Activated T-helper 2 cell treated with anti-CD3 and anti-CD28 coated beads, Interferon-gamma antibody, Interleukin-2, Interleukin-4, amounts not matched to agents 10 μg/mL and 5 μg/mL and 100 μg/mL, durations not matched to agents 14 hours and 24 hours and 36 hours (primary cell): ENCODE data around the gene CHORDC1. TPM values are rescaled to one million over a fixed set of nuclear protein-coding genes. Genes with fewer than 3 reads are reported as not detected.
A peak's percentile ranks its signal among the peaks of the same experiment; 100 is the strongest.
"Not testable (repeated sequence)": the region's sequence is repeated elsewhere in the genome, so short reads cannot be mapped to it uniquely, and the experiment has no call there.

Source experiments
- DNase-seq: peaks from one replicate; pipeline ENCODE4 v3.0.0; 2021; ENCODE audit warnings: low spot score
- H3K27ac Mint-ChIP-seq: one replicate; pipeline ENCODE4 v1.8.0; 2021; ENCODE audit warnings: mixed read lengths
- H3K27me3 Mint-ChIP-seq: one replicate; pipeline ENCODE4 v1.8.0; 2021; ENCODE audit warnings: low read depth, mixed read lengths
- H3K36me3 Mint-ChIP-seq: one replicate; pipeline ENCODE4 v1.8.0; 2021; ENCODE audit warnings: low read depth, mixed read lengths
- H3K4me1 Mint-ChIP-seq: one replicate; pipeline ENCODE4 v1.8.0; 2021; ENCODE audit warnings: low read depth, mixed read lengths
- H3K4me3 Mint-ChIP-seq: one replicate; pipeline ENCODE4 v1.8.0; 2021; ENCODE audit warnings: low read depth, mild to moderate bottlenecking, moderate library complexity, mixed read lengths
- H3K9me3 Mint-ChIP-seq: one replicate; pipeline ENCODE4 v1.8.0; 2021; ENCODE audit warnings: mixed read lengths
- intact Hi-C: fragments of 100-400 bp; cut with micrococcal nuclease; formaldehyde crosslinking; loops from one replicate; pipeline ENCODE4 v1.15.1; 2023
- total RNA-seq: library from RNA; stranded (reverse); gene quantifications from 2 replicates; pipeline ENCODE4 v1.2.3, GENCODE V29; 2022

CHORDC1 gene
- total RNA-seq, 1 donor from 2014 or later: 109 TPM

DNA sequence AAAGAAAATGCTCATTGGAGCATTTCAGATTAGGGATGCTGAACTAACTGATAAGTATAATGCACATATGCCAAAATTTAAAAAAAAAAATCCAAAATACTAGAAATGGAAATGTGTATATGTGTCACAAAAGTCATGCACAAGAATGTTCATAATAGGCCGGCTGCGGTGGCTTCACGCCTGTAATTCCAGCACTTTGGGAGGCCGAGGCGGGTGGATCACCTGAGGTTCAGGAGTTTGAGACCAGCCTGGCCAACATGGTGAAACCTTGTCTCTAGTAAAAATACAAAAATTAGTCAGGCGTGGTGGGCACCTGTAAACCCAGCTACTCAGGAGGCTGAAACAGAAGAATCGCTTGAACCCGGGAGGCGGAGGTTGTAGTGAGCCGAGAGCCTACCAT, 14.9 kb downstream of the CHORDC1 start:
- DNase-seq, H3K27me3 Mint-ChIP-seq, H3K4me1 Mint-ChIP-seq, intact Hi-C loops, H3K4me3 Mint-ChIP-seq, H3K9me3 Mint-ChIP-seq, H3K27ac Mint-ChIP-seq: not testable (repeated sequence)
- H3K36me3 Mint-ChIP-seq: peaks cover 68% of the 10 kb centered on the region

DNA sequence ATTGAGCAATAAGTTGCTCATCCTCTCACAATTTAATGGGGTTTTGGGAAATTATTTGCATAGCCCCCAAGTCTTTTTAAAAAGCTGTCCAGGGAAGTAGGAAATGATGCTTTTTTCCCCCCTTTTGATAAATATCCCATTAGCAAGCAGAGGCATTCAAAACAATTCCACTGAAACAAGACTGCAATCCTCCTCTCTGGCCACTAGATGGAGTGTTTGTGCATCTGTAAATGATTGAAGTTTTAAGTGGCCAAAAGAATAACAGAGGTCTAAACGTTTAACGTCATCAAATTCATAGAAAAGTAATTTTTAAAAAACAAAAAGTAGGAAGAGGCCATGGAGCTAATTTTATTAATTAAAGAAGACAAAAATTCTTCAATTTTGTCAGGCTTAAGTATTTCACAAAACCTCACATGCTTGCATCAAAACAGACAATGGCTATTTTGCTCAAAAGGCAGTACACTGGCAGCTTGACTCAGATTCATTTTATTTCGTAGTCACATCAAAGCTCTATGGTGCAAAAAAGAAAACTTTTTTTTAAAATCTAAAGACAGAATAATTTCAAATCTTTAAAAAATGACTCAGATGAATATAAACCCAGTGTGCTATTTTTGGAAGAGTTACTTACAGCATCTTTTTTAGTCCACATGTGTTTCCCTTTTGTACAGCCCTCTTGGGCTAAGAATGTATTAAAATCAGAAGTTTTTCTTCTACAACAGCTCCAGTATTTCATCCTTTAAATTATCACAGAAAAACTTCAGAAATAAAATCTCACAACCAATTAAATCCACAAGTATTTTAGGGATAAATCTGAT, 17.8 kb downstream of the CHORDC1 start:
- H3K27ac Mint-ChIP-seq: peak overlapping the region; percentile 4
- no peaks in the 10 kb centered on the region for H3K27me3 Mint-ChIP-seq
- peaks cover 9% of the 10 kb centered on the region for H3K4me1 Mint-ChIP-seq
- H3K36me3 Mint-ChIP-seq: peaks cover 74% of the 10 kb centered on the region
- H3K4me3 Mint-ChIP-seq: no peak overlapping the region
- DNase-seq: no peak
- intact Hi-C loops: loop anchor here (2.0 kb wide), 1 partner anchor 18 kb away; the partner anchor contains the start of gene CHORDC1
- no peaks in the 10 kb centered on the region for H3K9me3 Mint-ChIP-seq

DNA sequence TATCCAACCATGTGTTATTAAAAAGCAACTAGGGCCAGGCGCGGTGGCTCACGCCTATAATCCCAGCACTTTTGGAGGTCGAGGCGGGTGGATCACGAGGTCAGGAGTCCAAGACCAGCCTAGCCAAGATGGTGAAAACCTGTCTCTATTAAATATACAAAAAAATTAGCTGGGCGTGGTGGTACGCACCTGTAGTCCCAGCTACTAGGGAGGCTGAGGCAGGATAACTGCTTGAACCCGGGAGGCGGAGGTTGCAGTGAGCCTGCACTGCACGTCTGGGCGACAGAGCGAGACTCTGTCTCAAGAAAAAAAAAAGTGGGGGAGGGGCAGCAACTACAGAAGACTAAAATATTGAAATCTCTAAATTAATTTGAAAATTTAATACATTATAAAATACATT, 18.4 kb downstream of the CHORDC1 start:
- DNase-seq: no peak
- peaks cover 68% of the 10 kb centered on the region for H3K36me3 Mint-ChIP-seq
- intact Hi-C loops: loop anchor here (2.0 kb wide), 1 partner anchor 18 kb away; the partner anchor contains the start of gene CHORDC1
- no peak overlapping the region for H3K4me3 Mint-ChIP-seq
- peaks cover 9% of the 10 kb centered on the region for H3K4me1 Mint-ChIP-seq
- H3K27ac Mint-ChIP-seq: no peak overlapping the region
- no peaks in the 10 kb centered on the region for H3K9me3 Mint-ChIP-seq
- H3K27me3 Mint-ChIP-seq: no peaks in the 10 kb centered on the region

DNA sequence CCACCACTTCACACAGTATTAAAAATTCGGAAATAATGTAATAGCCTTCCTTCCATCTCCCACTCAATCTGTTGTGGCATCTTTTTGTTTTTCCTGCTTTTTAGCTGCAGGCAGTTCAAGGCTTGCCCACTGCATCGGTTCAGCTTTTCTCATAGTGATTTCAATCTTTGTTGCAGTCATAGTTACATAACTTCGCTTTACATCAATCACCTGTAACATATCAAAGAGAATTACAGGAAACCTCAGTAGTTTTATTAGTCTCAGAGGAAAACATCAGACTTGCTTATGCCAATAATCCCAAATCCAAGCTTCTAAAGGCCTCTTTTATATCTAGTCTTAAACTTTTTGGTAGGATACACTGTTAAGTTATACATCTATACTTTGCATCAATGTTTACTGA, 20.5 kb downstream of the CHORDC1 start:
- Mint-ChIP-seq H3K27ac (no peak overlapping the region), H3K4me1 (peaks cover 7% of the 10 kb centered on the region), H3K4me3 (no peak overlapping the region), H3K36me3 (peaks cover 56% of the 10 kb centered on the region), H3K27me3 (no peaks in the 10 kb centered on the region), H3K9me3 (no peaks in the 10 kb centered on the region)
- intact Hi-C loops: no loop called here
- DNase-seq: no peak

DNA sequence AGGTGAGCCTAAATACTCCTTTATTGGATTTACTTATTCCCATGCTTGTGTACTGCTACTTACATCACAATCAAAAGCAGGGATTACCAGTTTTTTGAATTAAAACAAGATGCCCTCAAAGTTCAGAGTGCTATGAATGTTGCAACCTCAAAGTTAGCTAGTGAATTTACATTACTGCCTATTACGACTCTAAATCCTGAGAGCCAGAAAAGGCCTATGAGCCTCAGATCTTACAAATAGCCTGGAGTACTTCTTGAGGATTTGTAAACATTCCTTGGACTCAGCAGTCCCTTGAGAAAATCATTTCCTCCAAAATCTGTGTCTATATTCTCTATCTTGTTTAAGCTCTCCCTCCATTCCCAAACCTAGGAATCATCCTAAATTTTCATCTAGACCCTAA, 25.5 kb downstream of the CHORDC1 start:
- no peak for DNase-seq
- H3K27me3 Mint-ChIP-seq: no peaks in the 10 kb centered on the region
- peaks cover 28% of the 10 kb centered on the region for H3K36me3 Mint-ChIP-seq
- no peak overlapping the region for H3K27ac Mint-ChIP-seq
- intact Hi-C loops: no loop called here
- H3K4me3 Mint-ChIP-seq: no peak overlapping the region
- H3K4me1 Mint-ChIP-seq: peaks cover 1% of the 10 kb centered on the region
- H3K9me3 Mint-ChIP-seq: no peaks in the 10 kb centered on the region

DNA sequence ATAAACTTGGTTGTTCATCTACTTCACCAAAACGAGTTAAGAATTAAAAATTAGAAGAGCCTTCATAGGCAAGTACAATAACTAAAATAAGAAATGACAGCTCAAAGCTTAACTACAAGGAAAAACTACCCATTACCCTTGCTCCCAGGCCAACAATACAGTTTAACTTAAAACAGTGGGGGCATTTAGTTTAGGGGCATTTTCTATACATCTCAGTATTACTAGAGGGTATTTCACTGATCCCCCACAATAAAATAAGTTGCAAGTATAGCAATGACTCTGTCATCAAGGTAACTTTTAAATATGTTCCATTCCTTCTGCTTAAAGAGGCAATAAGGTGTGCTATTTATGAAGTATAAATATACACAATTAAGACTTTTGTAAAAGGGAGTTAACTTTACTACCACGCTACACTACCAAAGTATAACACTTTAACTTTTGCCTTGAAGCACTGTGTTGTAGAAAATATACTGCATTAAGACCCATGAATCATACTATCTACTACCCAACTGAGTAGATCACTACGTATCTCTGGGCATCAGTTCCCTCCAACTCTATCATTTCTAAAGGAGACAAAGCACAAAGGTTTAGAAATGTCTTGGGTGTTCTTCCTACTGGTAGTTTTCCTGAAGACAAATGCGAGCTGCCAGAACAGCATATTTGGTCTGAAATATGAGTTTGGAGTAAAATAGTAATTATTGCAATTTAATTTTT, 29.8 kb downstream of the CHORDC1 start:
- no peaks in the 10 kb centered on the region for H3K9me3 Mint-ChIP-seq
- no peak overlapping the region for H3K27ac Mint-ChIP-seq
- intact Hi-C loops: loop anchor here (5.0 kb wide), 1 partner anchor 34 kb away; no protein-coding TSS in a partner anchor
- DNase-seq: no peak
- H3K36me3 Mint-ChIP-seq: peaks cover 24% of the 10 kb centered on the region
- no peak overlapping the region for H3K4me3 Mint-ChIP-seq
- H3K4me1 Mint-ChIP-seq: no peaks in the 10 kb centered on the region
- H3K27me3 Mint-ChIP-seq: no peaks in the 10 kb centered on the region

GRCh38 chr11:90189011-90189410, 33.8 kb downstream of the CHORDC1 start:
- H3K27ac Mint-ChIP-seq: no peak overlapping the region
- intact Hi-C loops: no loop called here
- H3K4me3 Mint-ChIP-seq: no peak overlapping the region
- H3K36me3 Mint-ChIP-seq: peaks cover 18% of the 10 kb centered on the region
- no peaks in the 10 kb centered on the region for H3K9me3 Mint-ChIP-seq
- no peak for DNase-seq
- no peaks in the 10 kb centered on the region for H3K27me3 Mint-ChIP-seq
- no peaks in the 10 kb centered on the region for H3K4me1 Mint-ChIP-seq

DNA sequence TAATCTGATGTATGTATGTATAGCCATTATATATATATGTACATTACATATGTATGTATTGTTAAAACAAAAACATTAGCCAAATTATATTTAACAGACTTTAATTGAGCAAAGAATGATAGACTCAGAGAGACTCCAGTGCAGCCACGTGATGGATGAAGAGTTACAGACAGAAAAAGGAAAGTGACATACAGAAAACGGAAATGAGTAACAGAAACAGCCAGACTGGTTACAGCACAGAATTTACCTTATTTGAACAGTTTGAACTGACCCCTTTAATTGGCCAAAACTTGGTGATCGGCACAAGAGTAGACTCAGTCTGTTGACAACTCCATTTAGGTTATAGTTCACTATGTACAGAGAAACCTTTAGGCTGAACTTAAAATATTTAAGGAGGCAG, 35.0 kb downstream of the CHORDC1 start:
- H3K27me3 Mint-ChIP-seq: no peaks in the 10 kb centered on the region
- intact Hi-C loops: no loop called here
- no peaks in the 10 kb centered on the region for H3K4me1 Mint-ChIP-seq
- H3K9me3 Mint-ChIP-seq: no peaks in the 10 kb centered on the region
- no peak overlapping the region for H3K27ac Mint-ChIP-seq
- peaks cover 18% of the 10 kb centered on the region for H3K36me3 Mint-ChIP-seq
- H3K4me3 Mint-ChIP-seq: no peak overlapping the region
- no peak for DNase-seq

GRCh38 chr11:90179923-90180322, 42.9 kb downstream of the CHORDC1 start:
- no peak overlapping the region for H3K27ac Mint-ChIP-seq
- H3K9me3 Mint-ChIP-seq: no peaks in the 10 kb centered on the region
- intact Hi-C loops: no loop called here
- DNase-seq: no peak
- no peak overlapping the region for H3K4me3 Mint-ChIP-seq
- H3K27me3 Mint-ChIP-seq: peaks cover 2% of the 10 kb centered on the region
- H3K36me3 Mint-ChIP-seq: no peaks in the 10 kb centered on the region
- no peaks in the 10 kb centered on the region for H3K4me1 Mint-ChIP-seq

DNA sequence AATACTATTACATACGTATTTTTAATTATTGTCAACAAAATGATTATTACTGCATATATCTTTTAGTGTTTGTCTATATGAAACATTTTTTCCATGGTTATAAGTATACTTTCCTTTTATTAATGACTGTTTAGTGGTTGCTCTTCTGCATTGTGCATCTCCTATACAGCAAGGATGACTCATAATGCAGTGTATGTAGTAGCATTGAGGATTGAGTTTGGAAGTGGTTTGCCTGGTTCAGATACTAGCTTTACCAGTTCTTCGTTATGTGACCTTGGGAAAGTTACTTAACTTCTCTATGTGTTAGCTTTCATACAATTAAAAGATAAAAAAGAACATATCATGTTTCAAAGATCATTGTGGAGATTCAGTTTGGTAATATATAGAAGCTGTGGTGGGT, 44.1 kb downstream of the CHORDC1 start:
- intact Hi-C loops: no loop called here
- Mint-ChIP-seq H3K27me3 (peaks cover 2% of the 10 kb centered on the region), H3K36me3 (no peaks in the 10 kb centered on the region), H3K4me3 (no peak overlapping the region), H3K9me3 (no peaks in the 10 kb centered on the region), H3K27ac (no peak overlapping the region), H3K4me1 (no peaks in the 10 kb centered on the region)
- DNase-seq: no peak

GRCh38 chr11:90176069-90176468, 46.8 kb downstream of the CHORDC1 start:
- no peaks in the 10 kb centered on the region for H3K9me3 Mint-ChIP-seq
- no peak for DNase-seq
- H3K4me1 Mint-ChIP-seq: no peaks in the 10 kb centered on the region
- H3K4me3 Mint-ChIP-seq: no peak overlapping the region
- H3K27me3 Mint-ChIP-seq: peaks cover 2% of the 10 kb centered on the region
- H3K27ac Mint-ChIP-seq: no peak overlapping the region
- no peaks in the 10 kb centered on the region for H3K36me3 Mint-ChIP-seq
- intact Hi-C loops: no loop called here

GRCh38 chr11:90171359-90171758, 51.5 kb downstream of the CHORDC1 start:
- Mint-ChIP-seq H3K4me1 (no peaks in the 10 kb centered on the region), H3K27me3 (no peaks in the 10 kb centered on the region), H3K27ac (no peak overlapping the region), H3K9me3 (no peaks in the 10 kb centered on the region), H3K36me3 (no peaks in the 10 kb centered on the region), H3K4me3 (no peak overlapping the region)
- intact Hi-C loops: no loop called here
- no peak for DNase-seq

DNA sequence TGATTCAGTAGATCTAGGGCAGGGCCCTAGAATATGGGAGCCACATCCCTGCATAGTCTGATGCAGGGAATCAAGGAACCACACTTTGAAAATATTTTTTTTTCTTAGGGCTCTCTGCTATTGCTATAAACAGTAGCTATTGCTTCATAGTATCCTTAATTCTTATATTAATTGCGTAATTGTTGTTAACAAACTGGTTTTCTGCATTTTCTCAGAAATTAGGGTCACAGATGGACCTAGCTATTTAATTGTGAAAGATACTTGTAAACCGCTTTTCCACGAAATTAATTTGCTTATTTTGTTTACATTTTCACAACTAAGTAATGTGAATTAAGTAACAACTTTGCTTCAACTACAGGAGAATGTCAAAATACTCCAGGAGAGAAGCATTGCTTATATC, 54.3 kb downstream of the CHORDC1 start:
- Mint-ChIP-seq H3K4me1 (no peaks in the 10 kb centered on the region), H3K27ac (no peak overlapping the region), H3K27me3 (no peaks in the 10 kb centered on the region), H3K9me3 (no peaks in the 10 kb centered on the region), H3K36me3 (no peaks in the 10 kb centered on the region), H3K4me3 (no peak overlapping the region)
- DNase-seq: no peak
- intact Hi-C loops: no loop called here
